NCI-H526 (cell line): ENCODE data around the gene RAB40B.

Experiments used
- DNase-seq, 2 experiments: peaks; one replicate each; lab custom pipeline; 2025; lab: John Stamatoyannopoulos, UW

RAB40B gene

GRCh38 chr17:82692268-82692667 is 6.2 kb downstream of the RAB40B start:
- no peak for DNase-seq

- no peak for DNase-seq
Measured at GRCh38 chr17:82691714-82692113, 6.8 kb downstream of the RAB40B start.

- no peak for DNase-seq
Measured at GRCh38 chr17:82690786-82691489, 7.6 kb downstream of the RAB40B start.

- DNase-seq = no peak
Measured at GRCh38 chr17:82689077-82689476, 9.4 kb downstream of the RAB40B start.

- no peak for DNase-seq
Measured at GRCh38 chr17:82687871-82688270, 10.6 kb downstream of the RAB40B start.

- no peak for DNase-seq
Measured at GRCh38 chr17:82687375-82687861, 11.1 kb downstream of the RAB40B start.

- no peak for DNase-seq
Measured at GRCh38 chr17:82686366-82687324, 11.9 kb downstream of the RAB40B start.

GRCh38 chr17:82685291-82685690 is 13.2 kb downstream of the RAB40B start:
- DNase-seq = no peak

- DNase-seq = peak in 1 of 2 experiments; percentile 23
Measured at GRCh38 chr17:82684228-82684841, 14.2 kb downstream of the RAB40B start.

- no peak for DNase-seq
Measured at GRCh38 chr17:82683534-82683933, 15.0 kb downstream of the RAB40B start.

- no peak for DNase-seq
Measured at GRCh38 chr17:82681547-82681946, 17.0 kb downstream of the RAB40B start.

GRCh38 chr17:82679586-82680465 is 18.7 kb downstream of the RAB40B start:
- no peak for DNase-seq

- DNase-seq = no peak
Measured at GRCh38 chr17:82678265-82678891, 20.1 kb downstream of the RAB40B start.

GRCh38 chr17:82677353-82677925 is 21.1 kb downstream of the RAB40B start:
- no peak for DNase-seq

- no peak for DNase-seq
Measured at GRCh38 chr17:82675476-82676245, 22.8 kb downstream of the RAB40B start.

- DNase-seq = no peak
Measured at GRCh38 chr17:82674656-82675475, 23.6 kb downstream of the RAB40B start.

GRCh38 chr17:82670661-82671450 is 27.6 kb downstream of the RAB40B start:
- DNase-seq = no peak

- DNase-seq = peak; percentile 53 to 90
Measured at GRCh38 chr17:82668631-82669099, 29.8 kb downstream of the RAB40B start.
